Measurements from ENCODE around the gene C16orf46.
A peak's percentile ranks its signal among the peaks of the same experiment; 100 is the strongest.

Gene C16orf46

GRCh38 chr16:81095953-81096714 lies 19.1 kb upstream of the C16orf46 start, which contains the start of gene GCSH:
TSS of gene GCSH (minus strand) at chr16:81096395. CDS start at chr16:81096278, 117 bp downstream.
- Mint-ChIP-seq H3K9me3 (peaks cover 2% of the 10 kb centered on the region), H3K27me3 (no peaks in the 10 kb centered on the region), H3K4me3 (peak within 1 kb of the TSS; percentile 84), H3K4me1 (ENCODE audit: low read depth) (peaks cover 21% of the 10 kb centered on the region), H3K27ac (peak within 1 kb of the TSS; percentile 84), H3K36me3 (ENCODE audit: low read depth) (peaks cover 18% of the 10 kb centered on the region)
- peak; percentile 98 for DNase-seq

GRCh38 chr16:81095653-81095952 lies 18.6 kb upstream of the C16orf46 start:
- H3K4me3 Mint-ChIP-seq = peak overlapping the region; percentile 84
- peaks cover 2% of the 10 kb centered on the region for H3K9me3 Mint-ChIP-seq
- DNase-seq = no peak
- H3K36me3 Mint-ChIP-seq (ENCODE audit: low read depth) = peaks cover 23% of the 10 kb centered on the region
- H3K27ac Mint-ChIP-seq = peak overlapping the region; percentile 84
- peaks cover 21% of the 10 kb centered on the region for H3K4me1 Mint-ChIP-seq (ENCODE audit: low read depth)
- no peaks in the 10 kb centered on the region for H3K27me3 Mint-ChIP-seq

- no peaks in the 10 kb centered on the region for H3K27me3 Mint-ChIP-seq
- peaks cover 2% of the 10 kb centered on the region for H3K9me3 Mint-ChIP-seq
- peaks cover 21% of the 10 kb centered on the region for H3K4me1 Mint-ChIP-seq (ENCODE audit: low read depth)
- H3K4me3 Mint-ChIP-seq = peak overlapping the region; percentile 84
- no peak for DNase-seq
- no peak overlapping the region for H3K27ac Mint-ChIP-seq
- H3K36me3 Mint-ChIP-seq (ENCODE audit: low read depth) = peaks cover 30% of the 10 kb centered on the region
Measured at GRCh38 chr16:81094771-81095251, 17.8 kb upstream of the C16orf46 start.

- Mint-ChIP-seq H3K9me3 (no peaks in the 10 kb centered on the region), H3K4me1 (ENCODE audit: low read depth) (peaks cover 6% of the 10 kb centered on the region), H3K27ac (no peak overlapping the region), H3K4me3 (no peak overlapping the region), H3K27me3 (no peaks in the 10 kb centered on the region), H3K36me3 (ENCODE audit: low read depth) (peaks cover 54% of the 10 kb centered on the region)
- DNase-seq = no peak
Measured at GRCh38 chr16:81088836-81089235, 11.8 kb upstream of the C16orf46 start.

- DNase-seq = no peak
- no peak overlapping the region for H3K27ac Mint-ChIP-seq
- peaks cover 18% of the 10 kb centered on the region for H3K36me3 Mint-ChIP-seq (ENCODE audit: low read depth)
- H3K4me1 Mint-ChIP-seq (ENCODE audit: low read depth) = peaks cover 5% of the 10 kb centered on the region
- no peak overlapping the region for H3K4me3 Mint-ChIP-seq
- no peaks in the 10 kb centered on the region for H3K9me3 Mint-ChIP-seq
- no peaks in the 10 kb centered on the region for H3K27me3 Mint-ChIP-seq
Measured at GRCh38 chr16:81081014-81081413, 4.0 kb upstream of the C16orf46 start.

- Mint-ChIP-seq H3K4me3 (no peak overlapping the region), H3K9me3 (no peaks in the 10 kb centered on the region)
- no peak for DNase-seq
Measured at GRCh38 chr16:81080233-81080632, 3.2 kb upstream of the C16orf46 start.

GRCh38 chr16:81076566-81077075 lies 417 bp downstream of the C16orf46 start:
- no peak overlapping the region for H3K4me3 Mint-ChIP-seq
- no peaks in the 10 kb centered on the region for H3K27me3 Mint-ChIP-seq
- no peaks in the 10 kb centered on the region for H3K9me3 Mint-ChIP-seq
- H3K36me3 Mint-ChIP-seq (ENCODE audit: low read depth) = peaks cover 3% of the 10 kb centered on the region
- DNase-seq = peak; percentile 97
- H3K4me1 Mint-ChIP-seq (ENCODE audit: low read depth) = peaks cover 5% of the 10 kb centered on the region
- no peak overlapping the region for H3K27ac Mint-ChIP-seq

More at GRCh38 chr16:81080233-81080632, 3.2 kb upstream of the C16orf46 start:
- Mint-ChIP-seq H3K4me1 (ENCODE audit: low read depth) (peaks cover 5% of the 10 kb centered on the region), H3K27ac (no peak overlapping the region), H3K27me3 (no peaks in the 10 kb centered on the region), H3K36me3 (ENCODE audit: low read depth) (peaks cover 16% of the 10 kb centered on the region)

- Mint-ChIP-seq H3K36me3 (ENCODE audit: low read depth) (no peaks in the 10 kb centered on the region), H3K27ac (no peak overlapping the region), H3K4me1 (ENCODE audit: low read depth) (peaks cover 5% of the 10 kb centered on the region), H3K27me3 (no peaks in the 10 kb centered on the region), H3K4me3 (no peak overlapping the region), H3K9me3 (no peaks in the 10 kb centered on the region)
- no peak for DNase-seq
Measured at GRCh38 chr16:81073560-81074330, 3.3 kb downstream of the C16orf46 start.

GRCh38 chr16:81071805-81072204 lies 5.2 kb downstream of the C16orf46 start:
- Mint-ChIP-seq H3K36me3 (ENCODE audit: low read depth) (no peaks in the 10 kb centered on the region), H3K27ac (no peak overlapping the region), H3K27me3 (no peaks in the 10 kb centered on the region), H3K4me3 (no peak overlapping the region), H3K4me1 (ENCODE audit: low read depth) (no peaks in the 10 kb centered on the region), H3K9me3 (no peaks in the 10 kb centered on the region)
- no peak for DNase-seq

GRCh38 chr16:81070979-81071378 lies 6.1 kb downstream of the C16orf46 start:
- Mint-ChIP-seq H3K4me3 (no peak overlapping the region), H3K4me1 (ENCODE audit: low read depth) (peaks cover 2% of the 10 kb centered on the region), H3K36me3 (ENCODE audit: low read depth) (no peaks in the 10 kb centered on the region), H3K27ac (no peak overlapping the region), H3K27me3 (no peaks in the 10 kb centered on the region), H3K9me3 (no peaks in the 10 kb centered on the region)
- DNase-seq = no peak

- Mint-ChIP-seq H3K4me3 (no peak overlapping the region), H3K27ac (no peak overlapping the region), H3K4me1 (ENCODE audit: low read depth) (peaks cover 2% of the 10 kb centered on the region), H3K36me3 (ENCODE audit: low read depth) (no peaks in the 10 kb centered on the region), H3K27me3 (no peaks in the 10 kb centered on the region), H3K9me3 (no peaks in the 10 kb centered on the region)
- no peak for DNase-seq
Measured at GRCh38 chr16:81069063-81069462, 8.0 kb downstream of the C16orf46 start.

GRCh38 chr16:81067166-81067565 lies 9.9 kb downstream of the C16orf46 start:
- DNase-seq = no peak
- Mint-ChIP-seq H3K27ac (no peak overlapping the region), H3K9me3 (no peaks in the 10 kb centered on the region), H3K36me3 (ENCODE audit: low read depth) (no peaks in the 10 kb centered on the region), H3K4me1 (ENCODE audit: low read depth) (peaks cover 2% of the 10 kb centered on the region), H3K27me3 (no peaks in the 10 kb centered on the region), H3K4me3 (no peak overlapping the region)

- DNase-seq = no peak
- peaks cover 2% of the 10 kb centered on the region for H3K4me1 Mint-ChIP-seq (ENCODE audit: low read depth)
- H3K27me3 Mint-ChIP-seq = no peaks in the 10 kb centered on the region
- no peak overlapping the region for H3K4me3 Mint-ChIP-seq
- H3K36me3 Mint-ChIP-seq (ENCODE audit: low read depth) = no peaks in the 10 kb centered on the region
- H3K27ac Mint-ChIP-seq = no peak overlapping the region
- H3K9me3 Mint-ChIP-seq = no peaks in the 10 kb centered on the region
Measured at GRCh38 chr16:81066681-81067080, 10.4 kb downstream of the C16orf46 start.

GRCh38 chr16:81061871-81062608 lies 15.0 kb downstream of the C16orf46 start:
- no peak for DNase-seq
- Mint-ChIP-seq H3K36me3 (ENCODE audit: low read depth) (no peaks in the 10 kb centered on the region), H3K27me3 (no peaks in the 10 kb centered on the region), H3K27ac (no peak overlapping the region), H3K4me3 (no peak overlapping the region), H3K9me3 (no peaks in the 10 kb centered on the region), H3K4me1 (ENCODE audit: low read depth) (peaks cover 2% of the 10 kb centered on the region)
